HCT116 (cell line): ENCODE results near the gene TIGD2. TPM values are rescaled to one million over a fixed set of nuclear protein-coding genes. Genes with fewer than 3 reads are reported as not detected.

ENCODE experiments used
- ATAC-seq: fragments of 200-7000 bp; cut with Tn5 transposase; 2 replicates; pipeline ENCODE4 v1.9.1; 2020; ENCODE audit warnings: mild to moderate bottlenecking, moderate library complexity
- BruUV-seq: library from RNA; stranded (reverse); fragments of 400-500 nt; replicated peaks from 2 replicates; lab custom pipeline; 2021; lab: Mats Ljungman, UMichigan
- CTCF ChIA-PET: fragments of 300-600 bp; sonication (Branson Sonifier 250); formaldehyde crosslinking; loops from one replicate; lab custom pipeline; 2021; ENCODE audit warnings: antibody characterized with exemption; lab: Charles Lee
- POLR2A ChIA-PET: fragments of 300-600, 350-600 bp; sonication (Branson Sonifier 250); formaldehyde crosslinking; loops from one replicate; lab custom pipeline; 2021; ENCODE audit warnings: antibody characterized with exemption; lab: Charles Lee
- RAD21 ChIA-PET, 2 experiments: fragments of 300-600 bp; sonication (Branson Sonifier 250); formaldehyde crosslinking; loops; one replicate each; lab custom pipeline; 2023; ENCODE audit warnings: low total read pairs in 2 of 2; ENCODE audit not compliant: uncharacterized antibody in 2 of 2, unreplicated experiment in 2 of 2, low non-redundant PET in 1 of 2; lab: Charles Lee
- DNase-seq: peaks from one replicate; pipeline ENCODE4 v3.0.0-alpha.2; 2010; ENCODE audit warnings: low read depth, low spot score
- H2AFZ ChIP-seq: fragments of 200-600 bp; shearing (Covaris generic), sonication (generic); 2 replicates; pipeline ENCODE4 v1.6.1; 2017; ENCODE audit warnings: low read depth, mixed run types, mixed read lengths, antibody characterized with exemption, low read length; ENCODE audit not compliant: poor library complexity, severe bottlenecking
- H3K27ac ChIP-seq: 2 replicates; pipeline ENCODE4 v1.5.1; 2012; ENCODE audit warnings: low read depth, low read length
- H3K27me3 ChIP-seq: fragments of 200-600 bp; sonication (generic); 2 replicates; pipeline ENCODE4 v1.6.1; 2016; ENCODE audit warnings: mixed run types, low read length, mixed read lengths; ENCODE audit not compliant: insufficient read depth
- H3K36me3 ChIP-seq, 2 experiments: fragments of 200-500 bp in 1 of 2; fragments of 200-600 bp in 1 of 2; sonication (Bioruptor generic) in 1 of 2; sonication (generic) in 1 of 2; 2 replicates each; pipeline versions ENCODE4 v1.5.1 to v1.6.1; 2014 to 2016; ENCODE audit warnings: low read length in 2 of 2, inconsistent platforms in 1 of 2, mixed read lengths in 1 of 2, mixed run types in 1 of 2; ENCODE audit not compliant: insufficient read depth in 2 of 2, control insufficient read depth in 1 of 2
- H3K4me1 ChIP-seq, 2 experiments: fragments of 200-600 bp in 1 of 2; sonication (generic) in 1 of 2; 2 replicates each; pipeline versions ENCODE4 v1.5.1 to v1.6.1; 2012 to 2017; ENCODE audit warnings: low read length in 2 of 2, inconsistent platforms in 1 of 2, mild to moderate bottlenecking in 1 of 2, mixed read lengths in 1 of 2, mixed run types in 1 of 2, moderate library complexity in 1 of 2; ENCODE audit not compliant: insufficient read depth in 2 of 2, control insufficient read depth in 1 of 2
- H3K4me2 ChIP-seq: fragments of 200-600 bp; sonication (generic); 2 replicates; pipeline ENCODE4 v1.6.1; 2017; ENCODE audit warnings: mixed run types, low read length, mixed read lengths
- H3K4me3 ChIP-seq, 2 experiments: fragments of 200-600 bp in 1 of 2; sonication (generic) in 1 of 2; replicated peaks in 1 of 2; 2 replicates each; pipeline ENCODE4 v1.5.1; 2011 to 2016; ENCODE audit warnings: low read length in 2 of 2, control low read depth in 1 of 2, low read depth in 1 of 2, mild to moderate bottlenecking in 1 of 2, mixed read lengths in 1 of 2, mixed run types in 1 of 2
- H3K79me2 ChIP-seq: fragments of 200-600 bp; sonication (generic); 2 replicates; pipeline ENCODE4 v1.6.1; 2017; ENCODE audit warnings: mild to moderate bottlenecking, mixed run types, low read length, moderate library complexity, mixed read lengths; ENCODE audit not compliant: insufficient read depth
- H3K9ac ChIP-seq: fragments of 200-600 bp; sonication (generic); 2 replicates; pipeline ENCODE4 v1.6.1; 2016; ENCODE audit warnings: low read length, mixed read lengths
- H3K9me2 ChIP-seq: fragments of 200-600 bp; sonication (generic), shearing (Covaris generic); 2 replicates; pipeline ENCODE4 v1.6.1; 2017; ENCODE audit warnings: mixed run types, mild to moderate bottlenecking, moderate library complexity; ENCODE audit not compliant: insufficient read depth
- H3K9me3 ChIP-seq, 2 experiments: fragments of 200-500 bp in 1 of 2; fragments of 200-600 bp in 1 of 2; sonication (Bioruptor generic) in 1 of 2; sonication (generic) in 1 of 2; 2 replicates each; pipeline ENCODE4 v1.6.1; 2014 to 2017; ENCODE audit warnings: low read length in 2 of 2, mixed read lengths in 2 of 2, inconsistent platforms in 1 of 2, low read depth in 1 of 2, mild to moderate bottlenecking in 1 of 2, mixed run types in 1 of 2, moderate library complexity in 1 of 2; ENCODE audit not compliant: control insufficient read depth in 1 of 2, insufficient read depth in 1 of 2
- H4K20me1 ChIP-seq: fragments of 200-600 bp; sonication (generic), shearing (Covaris generic); 2 replicates; pipeline ENCODE4 v1.6.1; 2017; ENCODE audit warnings: mixed run types, mild to moderate bottlenecking, moderate library complexity; ENCODE audit not compliant: insufficient read depth
- CBX3 ChIP-seq: IDR thresholded peaks from 2 replicates; pipeline ENCODE4 v1.6.1; 2012; ENCODE audit warnings: low read depth
- CEBPB ChIP-seq: IDR thresholded peaks from 2 replicates; pipeline ENCODE4 v1.6.1; 2012; ENCODE audit warnings: low read depth
- ELF1 ChIP-seq: IDR thresholded peaks from 2 replicates; pipeline ENCODE4 v1.6.1; 2012; ENCODE audit warnings: low read depth, borderline replicate concordance
- JUND ChIP-seq: IDR thresholded peaks from 2 replicates; pipeline ENCODE4 v1.6.1; 2012
- RAD21 ChIP-seq: IDR thresholded peaks from 2 replicates; pipeline ENCODE4 v1.6.1; 2012; ENCODE audit warnings: low read depth, mild to moderate bottlenecking
- TCF7L2 ChIP-seq: IDR thresholded peaks from 2 replicates; pipeline ENCODE4 v1.7.0; 2011; ENCODE audit warnings: borderline replicate concordance, inconsistent platforms; ENCODE audit not compliant: insufficient read depth, insufficient read length; ENCODE audit errors: extremely low read depth
- ZNF274 ChIP-seq: fragments of 200-500 bp; sonication (Bioruptor generic); IDR thresholded peaks from 2 replicates; pipeline ENCODE4 v1.6.1; 2014; ENCODE audit warnings: mild to moderate bottlenecking, low read depth, low read length, inconsistent platforms
- intact Hi-C: fragments of 100-400 bp; cut with micrococcal nuclease; formaldehyde crosslinking; loops from 2 replicates; pipeline ENCODE4 v1.10.0; 2022
- total RNA-seq: library from RNA; stranded (reverse); gene quantifications from one replicate; pipeline ENCODE4 v1.2.1, GENCODE V29; 2021; ENCODE audit not compliant: unreplicated experiment
- TF ChIP-seq, protein P1 (sequence below): IDR thresholded peaks from 2 replicates; pipeline ENCODE4 v1.6.1; 2012; ENCODE audit warnings: low read depth
- TF ChIP-seq, protein P2 (sequence below): IDR thresholded peaks from 2 replicates; pipeline ENCODE4 v1.6.1; 2011; ENCODE audit warnings: mild to moderate bottlenecking, low read length, moderate library complexity; ENCODE audit not compliant: insufficient replicate concordance; ENCODE audit errors: extremely low read depth

The TIGD2 gene
- total RNA-seq, 1 experiment from 2014 or later: 10.3 TPM

DNA sequence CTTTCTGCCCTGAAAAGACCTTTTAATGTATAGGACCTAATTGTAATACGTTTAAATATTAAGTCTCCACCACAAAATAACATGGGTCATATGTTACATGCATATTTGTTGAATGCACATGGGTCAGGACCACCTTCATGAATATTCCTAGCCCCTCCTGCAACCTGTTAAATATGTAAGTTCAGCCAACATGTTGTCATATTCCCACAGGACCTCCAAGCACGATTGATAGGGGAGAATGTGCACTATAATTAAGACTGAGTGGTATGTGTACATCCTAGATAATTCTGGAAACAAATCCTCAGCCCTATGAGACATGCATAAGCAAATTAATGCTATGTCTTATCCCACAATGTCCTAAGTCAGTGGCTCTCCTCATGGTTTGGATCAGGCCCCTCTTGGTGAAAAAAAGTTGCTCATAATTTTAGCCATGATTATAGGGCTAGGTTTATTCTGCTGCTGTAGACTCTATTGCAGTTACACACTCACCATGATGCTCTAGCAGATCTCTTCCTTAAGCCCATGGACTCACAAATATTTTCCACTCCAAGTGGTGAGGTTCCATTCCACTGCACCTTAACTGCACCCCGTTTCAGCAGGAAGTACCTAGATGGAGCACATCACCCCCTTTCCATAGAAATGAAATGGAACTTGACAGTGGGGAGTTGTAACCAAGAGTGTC is 10.2 kb downstream of the TIGD2 start:
- Histone ChIP-seq H3K79me2 (no peaks in the 10 kb centered on the region), H3K36me3 (no peaks in the 10 kb centered on the region), H3K9ac (peak overlapping the region; percentile 10; the same call in 1 of the 2 replicates), H3K9me3 (no peaks in the 10 kb centered on the region), H3K27ac (peak overlapping the region; percentile 25; the same call in 1 of the 2 replicates), H3K4me3 (no peak overlapping the region; a peak in 1 of 4 replicates), H3K4me1 (peaks cover 28 to 47% of the 10 kb centered on the region in 2 experiments), H2AFZ (peak overlapping the region; percentile 37), H4K20me1 (no peaks in the 10 kb centered on the region), H3K9me2 (no peaks in the 10 kb centered on the region), H3K27me3 (no peaks in the 10 kb centered on the region), H3K4me2 (peak overlapping the region; percentile 59)
- DNase-seq: no peak
- CTCF ChIA-PET: no interaction called here
- POLR2A ChIA-PET: no interaction called here
- RAD21 ChIA-PET: no interaction called here
- TF ChIP-seq RAD21: no peak
- TF ChIP-seq CBX3: no peak
- TF ChIP-seq TCF7L2: no peak
- no peak for TF ChIP-seq ELF1
- TF ChIP-seq JUND: no peak
- TF ChIP-seq ZNF274: no peak
- TF ChIP-seq CEBPB: no peak
- TF ChIP-seq, protein P1, sequence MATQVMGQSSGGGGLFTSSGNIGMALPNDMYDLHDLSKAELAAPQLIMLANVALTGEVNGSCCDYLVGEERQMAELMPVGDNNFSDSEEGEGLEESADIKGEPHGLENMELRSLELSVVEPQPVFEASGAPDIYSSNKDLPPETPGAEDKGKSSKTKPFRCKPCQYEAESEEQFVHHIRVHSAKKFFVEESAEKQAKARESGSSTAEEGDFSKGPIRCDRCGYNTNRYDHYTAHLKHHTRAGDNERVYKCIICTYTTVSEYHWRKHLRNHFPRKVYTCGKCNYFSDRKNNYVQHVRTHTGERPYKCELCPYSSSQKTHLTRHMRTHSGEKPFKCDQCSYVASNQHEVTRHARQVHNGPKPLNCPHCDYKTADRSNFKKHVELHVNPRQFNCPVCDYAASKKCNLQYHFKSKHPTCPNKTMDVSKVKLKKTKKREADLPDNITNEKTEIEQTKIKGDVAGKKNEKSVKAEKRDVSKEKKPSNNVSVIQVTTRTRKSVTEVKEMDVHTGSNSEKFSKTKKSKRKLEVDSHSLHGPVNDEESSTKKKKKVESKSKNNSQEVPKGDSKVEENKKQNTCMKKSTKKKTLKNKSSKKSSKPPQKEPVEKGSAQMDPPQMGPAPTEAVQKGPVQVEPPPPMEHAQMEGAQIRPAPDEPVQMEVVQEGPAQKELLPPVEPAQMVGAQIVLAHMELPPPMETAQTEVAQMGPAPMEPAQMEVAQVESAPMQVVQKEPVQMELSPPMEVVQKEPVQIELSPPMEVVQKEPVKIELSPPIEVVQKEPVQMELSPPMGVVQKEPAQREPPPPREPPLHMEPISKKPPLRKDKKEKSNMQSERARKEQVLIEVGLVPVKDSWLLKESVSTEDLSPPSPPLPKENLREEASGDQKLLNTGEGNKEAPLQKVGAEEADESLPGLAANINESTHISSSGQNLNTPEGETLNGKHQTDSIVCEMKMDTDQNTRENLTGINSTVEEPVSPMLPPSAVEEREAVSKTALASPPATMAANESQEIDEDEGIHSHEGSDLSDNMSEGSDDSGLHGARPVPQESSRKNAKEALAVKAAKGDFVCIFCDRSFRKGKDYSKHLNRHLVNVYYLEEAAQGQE: no peak
- TF ChIP-seq, protein P2, sequence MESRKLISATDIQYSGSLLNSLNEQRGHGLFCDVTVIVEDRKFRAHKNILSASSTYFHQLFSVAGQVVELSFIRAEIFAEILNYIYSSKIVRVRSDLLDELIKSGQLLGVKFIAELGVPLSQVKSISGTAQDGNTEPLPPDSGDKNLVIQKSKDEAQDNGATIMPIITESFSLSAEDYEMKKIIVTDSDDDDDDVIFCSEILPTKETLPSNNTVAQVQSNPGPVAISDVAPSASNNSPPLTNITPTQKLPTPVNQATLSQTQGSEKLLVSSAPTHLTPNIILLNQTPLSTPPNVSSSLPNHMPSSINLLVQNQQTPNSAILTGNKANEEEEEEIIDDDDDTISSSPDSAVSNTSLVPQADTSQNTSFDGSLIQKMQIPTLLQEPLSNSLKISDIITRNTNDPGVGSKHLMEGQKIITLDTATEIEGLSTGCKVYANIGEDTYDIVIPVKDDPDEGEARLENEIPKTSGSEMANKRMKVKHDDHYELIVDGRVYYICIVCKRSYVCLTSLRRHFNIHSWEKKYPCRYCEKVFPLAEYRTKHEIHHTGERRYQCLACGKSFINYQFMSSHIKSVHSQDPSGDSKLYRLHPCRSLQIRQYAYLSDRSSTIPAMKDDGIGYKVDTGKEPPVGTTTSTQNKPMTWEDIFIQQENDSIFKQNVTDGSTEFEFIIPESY: no peak
- no TSS peak for BruUV-seq
- ATAC-seq: peak; percentile 41
- intact Hi-C loops: no loop called here
